Mesendoderm (in vitro differentiated cells): ENCODE measurements around the gene PLEKHJ1.

Experiments
- DNase-seq: peaks from one replicate; pipeline ENCODE4 v3.0.0; 2013
- H2AK5ac ChIP-seq: 2 replicates; pipeline ENCODE4 v1.6.1; 2013; ENCODE audit warnings: low read length, inconsistent platforms
- H2BK120ac ChIP-seq: 2 replicates; pipeline ENCODE4 v1.6.1; 2013; ENCODE audit warnings: low read depth, mild to moderate bottlenecking, low read length, moderate library complexity, mixed read lengths
- H2BK15ac ChIP-seq: replicated peaks from 2 replicates; pipeline ENCODE4 v1.6.1; 2013; ENCODE audit warnings: low read depth, mild to moderate bottlenecking, moderate library complexity
- H2BK5ac ChIP-seq: 2 replicates; pipeline ENCODE4 v1.6.1; 2013; ENCODE audit warnings: low read length, inconsistent platforms
- H3K18ac ChIP-seq: 2 replicates; pipeline ENCODE4 v1.6.1; 2013; ENCODE audit warnings: mild to moderate bottlenecking, low read length, mixed read lengths
- H3K23ac ChIP-seq: one replicate; pipeline ENCODE4 v1.6.1; 2013; ENCODE audit warnings: low read length
- H3K27ac ChIP-seq: 2 replicates; pipeline ENCODE4 v1.5.1; 2013; ENCODE audit warnings: low read depth, mild to moderate bottlenecking, inconsistent platforms, low read length, moderate library complexity
- H3K27me3 ChIP-seq: 2 replicates; pipeline ENCODE4 v1.6.1; 2013; ENCODE audit warnings: low read length, control low read depth, mild to moderate bottlenecking, inconsistent platforms; ENCODE audit not compliant: insufficient read depth, poor library complexity
- H3K36me3 ChIP-seq: 2 replicates; pipeline ENCODE4 v1.6.1; 2013; ENCODE audit warnings: low read length, inconsistent platforms; ENCODE audit not compliant: control insufficient read depth, insufficient read depth
- H3K4ac ChIP-seq: one replicate; pipeline ENCODE4 v1.6.1; 2013; ENCODE audit warnings: low read depth, mild to moderate bottlenecking, low read length, moderate library complexity
- H3K4me1 ChIP-seq: 2 replicates; pipeline ENCODE4 v1.6.1; 2013; ENCODE audit warnings: low read depth, low read length, inconsistent platforms; ENCODE audit not compliant: control insufficient read depth
- H3K4me2 ChIP-seq: 2 replicates; pipeline ENCODE4 v1.6.1; 2013; ENCODE audit warnings: low read length
- H3K4me3 ChIP-seq: 2 replicates; pipeline ENCODE4 v1.5.1; 2013; ENCODE audit warnings: mild to moderate bottlenecking, low read length
- H3K56ac ChIP-seq: one replicate; pipeline ENCODE4 v1.6.1; 2013; ENCODE audit warnings: low read length
- H3K79me1 ChIP-seq: 2 replicates; pipeline ENCODE4 v1.6.1; 2013; ENCODE audit warnings: low read length, inconsistent platforms
- H3K79me2 ChIP-seq: 2 replicates; pipeline ENCODE4 v1.6.1; 2013; ENCODE audit warnings: mild to moderate bottlenecking, low read length; ENCODE audit not compliant: control insufficient read depth, insufficient read depth
- H3K9ac ChIP-seq: 2 replicates; pipeline ENCODE4 v1.6.1; 2013; ENCODE audit warnings: low read length, inconsistent platforms
- H4K5ac ChIP-seq: one replicate; pipeline ENCODE4 v1.6.1; 2013; ENCODE audit warnings: low read length
- H4K8ac ChIP-seq: one replicate; pipeline ENCODE4 v1.6.1; 2013; ENCODE audit warnings: low read depth, mild to moderate bottlenecking, control low read depth, low read length, moderate library complexity
- WGBS: extraction: QIAGEN DNeasy Blood & Tissue Kit; methylation state at CpG from one replicate; pipeline ENCODE4 v1.1.7; 2013; ENCODE audit warnings: low lambda C conversion rate, missing lambda C conversion rate; ENCODE audit not compliant: insufficient coverage; ENCODE audit errors: extremely low coverage; 5-methylcytosine and 5-hydroxymethylcytosine counted together

PLEKHJ1 gene

DNA sequence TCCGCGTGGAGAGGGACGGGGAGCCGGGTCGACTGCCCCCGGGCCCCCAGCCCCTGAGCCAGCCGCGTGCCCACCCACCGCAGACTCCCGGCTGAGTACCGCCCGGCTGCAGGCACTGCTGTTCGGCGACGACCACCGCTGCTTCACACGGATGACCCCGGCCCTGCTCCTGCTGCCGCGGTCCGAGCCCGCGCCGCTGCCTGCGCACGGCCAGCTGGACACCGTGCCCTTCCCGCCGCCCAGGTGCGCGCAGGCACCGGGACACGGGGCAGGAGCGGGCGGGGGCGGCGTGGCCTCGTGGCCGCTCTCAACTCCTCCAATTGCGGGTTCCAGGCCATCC is 14.6 kb upstream of the PLEKHJ1 start:
- no peaks in the 10 kb centered on the region for H3K79me1 ChIP-seq
- WGBS, result no CpG with 5 or more reads among the region's 40 CpGs

DNA sequence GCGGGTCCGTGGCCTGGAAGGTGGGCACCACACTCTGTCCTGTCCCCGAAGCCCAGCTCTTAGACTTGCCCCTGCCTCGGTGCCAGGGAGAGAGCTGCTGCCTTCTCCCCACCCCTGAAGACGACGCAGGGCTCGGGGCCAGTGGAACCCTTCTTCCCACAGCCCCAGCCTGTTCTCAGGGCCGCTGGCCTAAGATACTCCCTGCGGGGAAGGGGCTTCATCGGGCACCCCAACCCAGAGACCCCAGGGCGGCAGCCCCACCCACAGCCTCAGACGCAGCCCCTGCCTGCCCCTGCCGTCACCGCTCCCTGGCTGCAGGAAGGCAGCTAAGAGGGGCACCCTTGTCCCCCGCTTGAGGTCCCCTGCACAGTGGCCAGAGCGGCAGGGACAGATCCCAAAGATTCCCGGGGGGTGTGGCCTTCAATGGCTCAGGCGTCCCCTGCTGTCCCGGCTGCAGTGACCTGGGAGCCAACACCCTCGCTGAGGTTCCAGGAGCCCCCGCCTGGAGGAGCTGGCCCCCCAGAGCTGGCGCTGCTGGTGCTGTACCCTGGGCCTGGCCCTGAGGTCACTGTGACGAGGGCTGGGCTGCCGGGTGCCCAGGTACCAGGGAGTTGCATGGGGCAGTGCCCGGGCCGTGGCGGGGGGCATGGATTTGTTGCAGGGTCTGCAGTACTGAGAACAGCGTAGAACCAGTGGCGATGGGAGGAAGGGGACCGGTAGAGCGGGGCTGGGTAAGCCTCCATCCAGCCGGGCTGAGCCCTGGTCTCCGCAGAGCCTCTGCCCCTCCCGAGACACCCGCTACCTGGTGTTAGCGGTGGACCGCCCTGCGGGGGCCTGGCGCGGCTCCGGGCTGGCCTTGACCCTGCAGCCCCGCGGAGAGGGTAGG is 14.0 kb upstream of the PLEKHJ1 start:
- H4K8ac ChIP-seq, result no peak overlapping the region
- H3K79me1 ChIP-seq, result no peaks in the 10 kb centered on the region
- H3K27me3 ChIP-seq, result no peaks in the 10 kb centered on the region
- no peak overlapping the region for H2BK120ac ChIP-seq
- no peak overlapping the region for H4K5ac ChIP-seq
- no peak overlapping the region for H2AK5ac ChIP-seq
- no peak overlapping the region for H3K56ac ChIP-seq
- no peak overlapping the region for H3K4me2 ChIP-seq
- H3K18ac ChIP-seq, result no peak overlapping the region
- H3K4me1 ChIP-seq, result no peaks in the 10 kb centered on the region
- H3K79me2 ChIP-seq, result no peaks in the 10 kb centered on the region
- no peak overlapping the region for H3K23ac ChIP-seq
- no peak overlapping the region for H3K27ac ChIP-seq
- H3K4ac ChIP-seq, result no peak overlapping the region
- no CpG with 5 or more reads among the region's 43 CpGs for WGBS
- H2BK5ac ChIP-seq, result no peak overlapping the region
- H3K9ac ChIP-seq, result no peak overlapping the region
- H3K4me3 ChIP-seq, result no peak overlapping the region
- H3K36me3 ChIP-seq, result peaks cover 10% of the 10 kb centered on the region
- H2BK15ac ChIP-seq, result no peak overlapping the region
- DNase-seq, result no peak

More for the DNA sequence above, 14.6 kb upstream of the PLEKHJ1 start:
- no peak overlapping the region for H2BK15ac ChIP-seq
- H3K79me2 ChIP-seq, result no peaks in the 10 kb centered on the region
- no peak overlapping the region for H3K18ac ChIP-seq
- H3K27me3 ChIP-seq, result no peaks in the 10 kb centered on the region
- no peak overlapping the region for H2BK120ac ChIP-seq
- H4K8ac ChIP-seq, result no peak overlapping the region
- no peak overlapping the region for H3K56ac ChIP-seq
- H3K4me1 ChIP-seq, result no peaks in the 10 kb centered on the region
- no peak overlapping the region for H4K5ac ChIP-seq
- no peak overlapping the region for H3K4me2 ChIP-seq
- no peak for DNase-seq
- no peak overlapping the region for H3K4ac ChIP-seq
- H3K4me3 ChIP-seq, result no peak overlapping the region
- H3K9ac ChIP-seq, result no peak overlapping the region
- peaks cover 6% of the 10 kb centered on the region for H3K36me3 ChIP-seq
- no peak overlapping the region for H3K23ac ChIP-seq
- H3K27ac ChIP-seq, result no peak overlapping the region
- H2AK5ac ChIP-seq, result no peak overlapping the region
- no peak overlapping the region for H2BK5ac ChIP-seq

DNA sequence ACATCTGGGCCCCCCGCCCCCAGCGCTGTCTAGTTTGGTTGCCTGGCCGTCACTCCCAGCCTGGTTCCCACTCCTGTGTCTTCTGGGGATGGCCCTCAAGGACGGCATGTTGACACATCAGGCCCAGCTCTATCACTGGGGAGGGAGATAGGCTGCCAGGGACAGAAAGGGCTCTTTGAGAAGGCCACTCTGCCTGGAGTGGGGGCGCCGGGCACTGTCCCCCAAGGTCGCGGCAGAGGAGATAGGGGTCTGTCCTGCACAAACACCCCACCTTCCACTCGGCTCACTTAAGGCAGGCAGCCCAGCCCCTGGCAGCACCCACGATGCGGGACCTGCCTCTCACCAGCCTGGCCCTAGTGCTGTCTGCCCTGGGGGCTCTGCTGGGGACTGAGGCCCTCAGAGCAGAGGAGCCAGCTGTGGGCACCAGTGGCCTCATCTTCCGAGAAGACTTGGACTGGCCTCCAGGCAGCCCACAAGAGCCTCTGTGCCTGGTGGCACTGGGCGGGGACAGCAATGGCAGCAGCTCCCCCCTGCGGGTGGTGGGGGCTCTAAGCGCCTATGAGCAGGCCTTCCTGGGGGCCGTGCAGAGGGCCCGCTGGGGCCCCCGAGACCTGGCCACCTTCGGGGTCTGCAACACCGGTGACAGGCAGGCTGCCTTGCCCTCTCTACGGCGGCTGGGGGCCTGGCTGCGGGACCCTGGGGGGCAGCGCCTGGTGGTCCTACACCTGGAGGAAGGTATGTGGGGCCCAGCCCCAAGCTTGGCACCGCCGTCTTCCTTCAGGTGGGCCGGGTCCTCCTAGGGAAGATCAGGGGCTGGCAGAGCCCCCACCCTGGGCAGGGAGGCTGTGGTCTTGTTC is 13.1 kb upstream of the PLEKHJ1 start, which contains the start of gene AMH:
Gene AMH (plus strand): TSS at position 314 of the 857 bp plus-strand sequence. CDS start 10 bp downstream, at position 324.
- Histone ChIP-seq H3K27ac (no peak within 1 kb of the TSS), H3K36me3 (peaks cover 15% of the 10 kb centered on the region)
- no CpG with 5 or more reads among the region's 27 CpGs for WGBS

DNA sequence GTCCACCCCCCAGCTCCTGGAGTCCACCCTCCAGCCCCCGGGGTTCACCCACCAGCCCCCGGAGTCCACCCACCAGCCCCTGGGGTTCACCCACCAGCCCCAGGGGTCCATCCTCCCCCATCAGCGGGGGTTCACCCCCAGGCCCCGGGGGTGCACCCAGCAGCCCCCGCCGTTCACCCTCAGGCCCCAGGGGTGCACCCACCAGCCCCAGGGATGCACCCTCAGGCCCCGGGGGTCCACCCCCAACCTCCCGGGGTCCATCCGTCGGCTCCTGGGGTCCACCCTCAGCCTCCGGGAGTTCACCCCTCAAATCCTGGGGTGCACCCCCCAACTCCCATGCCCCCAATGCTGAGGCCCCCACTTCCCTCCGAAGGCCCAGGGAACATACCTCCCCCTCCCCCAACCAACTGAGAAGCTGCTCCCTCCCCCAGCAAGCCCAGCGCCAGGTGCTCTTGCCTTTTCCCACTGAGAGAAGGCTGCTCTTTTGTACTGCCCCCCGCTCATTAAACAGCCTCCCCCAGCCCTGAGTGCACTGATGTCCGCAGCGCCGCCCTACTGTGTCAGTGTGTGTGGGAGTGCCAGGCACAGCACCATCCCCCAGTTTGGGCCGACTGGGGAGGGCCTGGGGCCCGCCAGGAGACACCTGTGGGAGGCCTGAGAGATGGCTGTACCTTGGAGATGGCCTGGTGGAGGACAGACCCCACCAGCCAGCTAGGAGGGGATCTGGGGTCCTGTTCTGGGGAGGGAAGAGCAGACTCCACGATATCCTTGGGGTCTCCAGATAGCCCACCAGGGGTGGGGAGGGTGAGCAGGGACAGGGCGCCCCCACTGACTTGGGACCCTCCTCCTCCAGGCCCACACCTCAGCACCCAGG is 12.2 kb upstream of the PLEKHJ1 start:
- no peak overlapping the region for H3K56ac ChIP-seq
- H2BK15ac ChIP-seq, result no peak overlapping the region
- peaks cover 3% of the 10 kb centered on the region for H3K79me2 ChIP-seq
- H2BK120ac ChIP-seq, result no peak overlapping the region
- H3K4ac ChIP-seq, result no peak overlapping the region
- whole genome bisulfite sequencing, result no CpG with 5 or more reads among the region's 21 CpGs
- no peak overlapping the region for H2BK5ac ChIP-seq
- H3K9ac ChIP-seq, result no peak overlapping the region
- H3K79me1 ChIP-seq, result peaks cover 7% of the 10 kb centered on the region
- H4K8ac ChIP-seq, result no peak overlapping the region
- no peak overlapping the region for H4K5ac ChIP-seq
- no peak overlapping the region for H3K4me2 ChIP-seq
- no peak overlapping the region for H3K23ac ChIP-seq
- H3K4me3 ChIP-seq, result no peak overlapping the region
- no peak for DNase-seq
- H3K27me3 ChIP-seq, result no peaks in the 10 kb centered on the region
- H3K36me3 ChIP-seq, result peaks cover 18% of the 10 kb centered on the region
- no peak overlapping the region for H3K27ac ChIP-seq
- no peak overlapping the region for H3K18ac ChIP-seq
- H2AK5ac ChIP-seq, result no peak overlapping the region
- no peaks in the 10 kb centered on the region for H3K4me1 ChIP-seq

More for the DNA sequence above, 13.1 kb upstream of the PLEKHJ1 start, which contains the start of gene AMH:
- H3K79me2 ChIP-seq, result no peaks in the 10 kb centered on the region
- H3K4ac ChIP-seq, result no peak within 1 kb of the TSS
- no peak within 1 kb of the TSS for H2BK120ac ChIP-seq
- no peak within 1 kb of the TSS for H3K23ac ChIP-seq
- H2AK5ac ChIP-seq, result no peak within 1 kb of the TSS
- peaks cover 3% of the 10 kb centered on the region for H3K79me1 ChIP-seq
- H3K27me3 ChIP-seq, result no peaks in the 10 kb centered on the region
- no peak within 1 kb of the TSS for H3K4me3 ChIP-seq
- H4K8ac ChIP-seq, result no peak within 1 kb of the TSS
- H3K56ac ChIP-seq, result no peak within 1 kb of the TSS
- no peak within 1 kb of the TSS for H3K18ac ChIP-seq
- DNase-seq, result no peak
- no peak within 1 kb of the TSS for H2BK15ac ChIP-seq
- no peak within 1 kb of the TSS for H4K5ac ChIP-seq
- H3K9ac ChIP-seq, result no peak within 1 kb of the TSS
- no peaks in the 10 kb centered on the region for H3K4me1 ChIP-seq
- no peak within 1 kb of the TSS for H2BK5ac ChIP-seq
- H3K4me2 ChIP-seq, result no peak within 1 kb of the TSS

DNA sequence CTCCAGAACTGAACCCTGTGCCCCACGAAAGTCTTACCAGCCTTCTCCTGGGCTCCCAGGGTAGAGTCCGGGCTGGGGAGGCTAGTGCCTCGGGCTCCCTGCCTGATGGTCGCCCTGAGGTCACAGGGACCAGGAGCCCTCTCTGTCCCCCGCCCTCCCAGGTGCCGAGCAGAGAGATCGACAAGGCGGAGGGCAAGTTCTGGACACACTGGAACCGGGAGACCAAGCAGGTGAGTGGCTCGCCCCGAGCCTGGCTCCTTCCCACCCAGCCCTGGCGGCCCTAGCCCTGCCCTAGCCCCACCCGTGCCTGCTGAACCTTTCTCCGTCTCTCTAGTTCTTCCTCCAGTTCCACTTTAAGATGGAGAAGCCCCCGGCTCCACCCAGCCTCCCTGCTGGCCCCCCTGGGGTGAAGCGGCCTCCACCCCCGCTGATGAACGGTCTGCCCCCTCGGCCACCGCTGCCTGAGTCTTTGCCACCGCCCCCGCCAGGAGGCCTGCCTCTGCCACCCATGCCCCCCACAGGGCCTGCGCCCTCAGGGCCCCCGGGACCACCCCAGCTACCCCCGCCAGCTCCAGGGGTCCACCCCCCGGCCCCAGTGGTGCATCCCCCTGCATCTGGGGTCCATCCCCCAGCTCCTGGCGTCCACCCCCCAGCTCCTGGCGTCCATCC is 11.4 kb upstream of the PLEKHJ1 start:
- Histone ChIP-seq H3K27ac (no peak overlapping the region), H4K5ac (no peak overlapping the region), H3K79me1 (peaks cover 11% of the 10 kb centered on the region), H3K4me3 (no peak overlapping the region), H3K9ac (no peak overlapping the region), H2AK5ac (no peak overlapping the region), H3K23ac (no peak overlapping the region), H2BK120ac (no peak overlapping the region), H3K56ac (no peak overlapping the region), H3K36me3 (peaks cover 18% of the 10 kb centered on the region), H3K18ac (no peak overlapping the region), H3K79me2 (peaks cover 11% of the 10 kb centered on the region), H2BK5ac (no peak overlapping the region), H3K4me1 (no peaks in the 10 kb centered on the region), H3K4ac (no peak overlapping the region), H3K27me3 (no peaks in the 10 kb centered on the region), H4K8ac (no peak overlapping the region), H2BK15ac (no peak overlapping the region), H3K4me2 (no peak overlapping the region)
- WGBS, result no CpG with 5 or more reads among the region's 28 CpGs
- DNase-seq, result no peak
